Kidney (tissue), 14 donors: Measurements from ENCODE around the gene ANKRD44. TPM values are rescaled to one million over a fixed set of nuclear protein-coding genes. Genes with fewer than 3 reads are reported as not detected.

ENCODE experiments used
- DNase-seq, 5 donors: peaks; one replicate each; pipeline ENCODE4 v3.0.0-alpha.2; 2013 to 2020
- FAIRE-seq: peaks from 2 replicates; lab custom pipeline; 2012; peaks lifted over from hg19 to GRCh38; lab: Jason Lieb, UNC
- H3K27ac ChIP-seq, 2 donors: one replicate each; pipeline ENCODE4 v1.7.0; 2013; ENCODE audit warnings: low read depth in 2 of 2, low read length in 2 of 2, inconsistent platforms in 1 of 2
- H3K27me3 ChIP-seq: one replicate; pipeline ENCODE4 v1.7.1; 2013; ENCODE audit warnings: low read length, inconsistent platforms; ENCODE audit not compliant: control insufficient read depth, insufficient read depth
- H3K36me3 ChIP-seq, 3 donors: one replicate each; pipeline versions ENCODE4 v1.7.0 to v1.7.1; 2013; ENCODE audit warnings: low read length in 3 of 3, control low read depth in 1 of 3, inconsistent platforms in 1 of 3; ENCODE audit not compliant: insufficient read depth in 3 of 3, control insufficient read depth in 2 of 3
- H3K4me1 ChIP-seq, 3 donors: one replicate each; pipeline versions ENCODE4 v1.7.0 to v1.7.1; 2013; ENCODE audit warnings: low read length in 3 of 3, inconsistent platforms in 1 of 3, low read depth in 1 of 3; ENCODE audit not compliant: control insufficient read depth in 2 of 3, insufficient read depth in 2 of 3
- H3K4me3 ChIP-seq, 3 donors: one replicate each; pipeline versions ENCODE4 v1.7.0 to v1.8.1; 2013; ENCODE audit warnings: low read length in 3 of 3, control low read depth in 1 of 3, inconsistent platforms in 1 of 3
- H3K9ac ChIP-seq, 3 donors: one replicate each; pipeline versions ENCODE4 v1.7.0 to v1.7.1; 2013; ENCODE audit warnings: low read length in 3 of 3, control low read depth in 1 of 3, inconsistent platforms in 1 of 3
- H3K9me3 ChIP-seq, 3 donors: one replicate each; pipeline versions ENCODE4 v1.7.0 to v1.7.1; 2013; ENCODE audit warnings: low read length in 3 of 3, control low read depth in 1 of 3, inconsistent platforms in 1 of 3; ENCODE audit not compliant: control insufficient read depth in 2 of 3, insufficient read depth in 1 of 3
- CTCF ChIP-seq: IDR thresholded peaks from 3 replicates; pipeline ENCODE4 v1.5.1; 2012; ENCODE audit warnings: mild to moderate bottlenecking, moderate library complexity, borderline replicate concordance; ENCODE audit not compliant: insufficient read depth; ENCODE audit errors: extremely low read depth
- intact Hi-C: fragments of 100-400 bp; cut with DNase I; formaldehyde crosslinking; loops from one replicate; pipeline ENCODE4 v1.11.1; 2022
- polyA plus RNA-seq: library from polyadenylated mRNA; stranded (reverse); fragments of 350-450 nt; fragmentation: Illumina TruSeq; extraction: RNeasy Lipid Tissue Mini Kit (QIAGEN cat#74804); gene quantifications from one replicate; pipeline ENCODE4 v1.2.3, GENCODE V29; 2014; ENCODE audit warnings: low read depth, low replicate concordance; ENCODE audit not compliant: insufficient read depth
- total RNA-seq: library from RNA; stranded (reverse); fragmentation: NEBNext Ultra II Directional; extraction: Animal tissue kit (Norgen Biotek cat#: 25700); gene quantifications from one replicate; pipeline ENCODE4 v1.2.1, GENCODE V29; 2021
- donor health status: control.
- donor health status: control.
- donor health status: control.
- donor health status: control.
- donor health status: control.
- donor health status: DM: yes; HTN: yes; CAD: no.
- donor health status: Normal renal cell carcinoma (clear cell type).

Gene ANKRD44
- total and polyA plus RNA-seq, 2 donors from 2014 or later = 2.2 to 39.2 TPM

GRCh38 chr2:197219636-197220035 lies 90.9 kb downstream of the ANKRD44 start:
- no peaks in the 10 kb centered on the region for H3K27me3 ChIP-seq
- FAIRE-seq = no peak
- DNase-seq = no peak
- H3K4me3 ChIP-seq = no peak overlapping the region
- no peak for TF ChIP-seq CTCF
- H3K9me3 ChIP-seq = no peaks in the 10 kb centered on the region
- no peak overlapping the region for H3K27ac ChIP-seq
- no peak overlapping the region for H3K9ac ChIP-seq
- peaks cover 0 to 3% (median 2%) of the 10 kb centered on the region in 3 donors for H3K4me1 ChIP-seq
- intact Hi-C loops = no loop called here
- H3K36me3 ChIP-seq = no peaks in the 10 kb centered on the region

DNA sequence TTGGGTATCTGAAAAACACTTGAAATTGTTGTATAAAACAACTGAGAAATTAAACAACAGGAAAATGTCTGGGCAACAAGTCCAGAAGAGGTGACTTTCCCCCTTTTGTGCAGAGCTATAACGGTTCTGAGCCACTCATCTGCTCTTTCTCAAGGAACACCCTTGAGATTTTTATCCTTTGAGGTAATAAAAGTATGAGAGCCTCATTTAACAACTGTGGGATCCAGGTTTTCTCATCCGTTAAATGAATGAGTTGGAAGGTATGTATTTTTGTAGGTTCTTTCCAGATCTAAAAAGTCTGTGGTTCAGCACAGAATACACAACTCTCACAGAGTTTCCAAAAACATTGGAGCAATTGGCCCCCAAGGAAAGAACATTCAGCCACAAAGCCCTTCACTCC lies 93.0 kb downstream of the ANKRD44 start:
- no peak for TF ChIP-seq CTCF
- H3K36me3 ChIP-seq = no peaks in the 10 kb centered on the region
- H3K9me3 ChIP-seq = no peaks in the 10 kb centered on the region
- H3K4me3 ChIP-seq = no peak overlapping the region
- no peak overlapping the region for H3K9ac ChIP-seq
- peaks cover 0 to 4% (median 3%) of the 10 kb centered on the region in 3 donors for H3K4me1 ChIP-seq
- intact Hi-C loops = no loop called here
- no peak overlapping the region for H3K27ac ChIP-seq
- no peak for FAIRE-seq
- no peaks in the 10 kb centered on the region for H3K27me3 ChIP-seq
- DNase-seq = no peak

DNA sequence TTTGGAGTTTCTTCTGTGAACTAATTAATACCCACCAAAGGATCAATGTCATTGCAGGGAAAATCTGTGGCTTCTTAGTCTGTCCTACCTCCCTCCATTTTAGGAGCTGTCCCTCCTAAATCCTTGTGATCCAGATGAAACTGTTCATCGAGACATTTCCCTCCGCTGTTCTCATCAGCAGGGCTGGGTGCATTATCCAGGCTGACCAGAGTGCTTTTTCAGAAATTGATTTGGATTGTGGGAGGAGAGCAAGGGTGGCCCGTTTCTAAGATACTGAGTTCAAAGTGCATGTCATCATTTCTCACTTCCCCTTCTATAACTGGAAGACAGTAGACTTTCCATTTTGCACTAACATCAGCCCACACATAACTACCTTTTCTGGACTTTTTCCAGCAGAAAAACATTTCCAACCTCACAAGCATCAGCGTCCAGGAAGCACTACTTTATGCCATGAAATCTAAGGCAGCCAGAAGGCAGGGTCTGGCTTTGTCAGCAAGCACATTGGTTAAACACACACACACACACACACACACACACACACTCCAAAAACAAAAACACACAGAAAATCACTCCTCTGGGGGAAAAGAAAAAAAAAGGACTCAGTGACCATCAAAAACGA lies 94.1 kb downstream of the ANKRD44 start:
- H3K27me3 ChIP-seq = no peaks in the 10 kb centered on the region
- H3K9me3 ChIP-seq = no peaks in the 10 kb centered on the region
- DNase-seq (peak in 1 of 5 donors; percentile 37), FAIRE-seq (no peak)
- intact Hi-C loops = no loop called here
- H3K36me3 ChIP-seq = no peaks in the 10 kb centered on the region
- H3K4me1 ChIP-seq = peaks cover 0 to 4% (median 3%) of the 10 kb centered on the region in 3 donors
- H3K4me3 ChIP-seq = no peak overlapping the region
- no peak overlapping the region for H3K9ac ChIP-seq
- no peak for TF ChIP-seq CTCF
- no peak overlapping the region for H3K27ac ChIP-seq
